CD1c-positive myeloid dendritic cell (primary cell): ENCODE results near the gene SLC17A7.
"Not testable (repeated sequence)": the region's sequence is repeated elsewhere in the genome, so short reads cannot be mapped to it uniquely, and the experiment has no call there.

Source experiments
- DNase-seq: peaks from one replicate; pipeline ENCODE4 v3.0.0-alpha.2; 2016; ENCODE audit errors: extremely low spot score

Gene SLC17A7

GRCh38 chr19:49469828-49470614, 28.7 kb upstream of the SLC17A7 start:
- DNase-seq, result peak; percentile 66

- peak; percentile 78 for DNase-seq
These were observed 27.6 kb upstream of the SLC17A7 start for GRCh38 chr19:49468746-49469447.

GRCh38 chr19:49468199-49468598, 26.9 kb upstream of the SLC17A7 start:
- no peak for DNase-seq

GRCh38 chr19:49465371-49465770, 24.0 kb upstream of the SLC17A7 start:
- DNase-seq, result no peak

- no peak for DNase-seq
These were observed 22.8 kb upstream of the SLC17A7 start for GRCh38 chr19:49463960-49464740.

- no peak for DNase-seq
These were observed 21.2 kb upstream of the SLC17A7 start for GRCh38 chr19:49462492-49462891.

GRCh38 chr19:49461656-49462055, 20.3 kb upstream of the SLC17A7 start:
- no peak for DNase-seq

- DNase-seq, result not testable (repeated sequence)
These were observed 19.8 kb upstream of the SLC17A7 start for GRCh38 chr19:49461130-49461529.

GRCh38 chr19:49459388-49459787, 18.1 kb upstream of the SLC17A7 start:
- no peak for DNase-seq

GRCh38 chr19:49458567-49458903, 17.2 kb upstream of the SLC17A7 start:
- no peak for DNase-seq

- no peak for DNase-seq
These were observed 15.0 kb upstream of the SLC17A7 start for GRCh38 chr19:49456326-49456725.

GRCh38 chr19:49455773-49456172, 14.4 kb upstream of the SLC17A7 start:
- DNase-seq, result no peak

GRCh38 chr19:49453757-49454240, 12.5 kb upstream of the SLC17A7 start:
- peak; percentile 13 for DNase-seq

- peak; percentile 99 for DNase-seq
These were observed 11.9 kb upstream of the SLC17A7 start, which contains the start of gene ALDH16A1 for GRCh38 chr19:49453013-49453756. Gene ALDH16A1, plus strand, starts transcription at chr19:49453225. Its CDS starts 107 bp downstream, at chr19:49453332.

GRCh38 chr19:49451430-49452181, 10.3 kb upstream of the SLC17A7 start, which contains the start of gene PIH1D1:
Gene PIH1D1, minus strand, starts transcription at chr19:49451814. Its CDS starts 240 bp downstream, at chr19:49451574.
- peak; percentile 99 for DNase-seq

- no peak for DNase-seq
These were observed 9.1 kb upstream of the SLC17A7 start for GRCh38 chr19:49450405-49450804.

- DNase-seq, result no peak
These were observed 7.1 kb upstream of the SLC17A7 start for GRCh38 chr19:49448432-49448786.

GRCh38 chr19:49447485-49448431, 6.4 kb upstream of the SLC17A7 start:
- DNase-seq, result no peak

- DNase-seq, result no peak
These were observed 4.7 kb upstream of the SLC17A7 start for GRCh38 chr19:49445997-49446396.
